HG03457 (cell line): ENCODE results near the gene MAT2A.
"Not testable (repeated sequence)": the region's sequence is repeated elsewhere in the genome, so short reads cannot be mapped to it uniquely, and the experiment has no call there.

Source experiments
- ATAC-seq: cut with Tn5 transposase; IDR thresholded peaks from one replicate; pipeline ENCODE4 v1.9.1; 2021; ENCODE audit warnings: moderate number of reproducible peaks; ENCODE audit not compliant: unreplicated experiment

MAT2A gene

DNA sequence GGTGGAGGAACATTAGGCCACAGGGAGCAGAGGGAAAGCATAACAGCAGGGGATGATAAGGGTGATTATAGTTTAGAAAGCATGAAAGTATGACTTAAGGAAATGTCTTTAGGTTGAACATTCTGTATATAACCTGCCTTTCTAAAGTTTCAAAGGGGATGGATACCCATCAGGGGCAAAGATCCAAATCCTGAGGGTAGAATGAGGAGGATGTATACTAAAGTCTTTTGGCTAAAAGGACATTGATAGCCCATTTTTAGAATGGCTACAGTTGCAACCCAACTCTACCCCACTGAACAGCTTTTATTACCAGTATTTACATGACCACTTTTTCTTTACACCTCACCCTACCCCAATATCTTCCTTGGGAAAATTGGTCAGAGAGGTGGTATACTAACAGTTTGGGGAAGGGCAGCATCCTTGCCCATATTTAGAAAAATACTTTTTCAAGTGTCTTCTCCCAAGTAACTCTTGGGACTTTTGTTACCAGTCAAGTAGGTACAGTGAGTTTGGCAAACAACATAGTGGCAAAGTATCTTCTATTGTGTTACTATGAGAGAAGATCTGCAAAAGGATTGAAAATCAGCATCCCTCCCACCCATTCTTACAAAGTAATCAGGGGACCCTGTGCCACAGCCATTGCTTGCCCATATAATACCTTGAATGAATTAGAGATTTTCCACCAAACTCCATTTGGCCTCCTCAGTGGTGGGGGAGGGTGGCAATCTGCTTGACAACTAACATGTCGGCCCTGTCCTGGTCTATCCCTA lies 8.3 kb downstream of the MAT2A start:
- ATAC-seq: no peak

DNA sequence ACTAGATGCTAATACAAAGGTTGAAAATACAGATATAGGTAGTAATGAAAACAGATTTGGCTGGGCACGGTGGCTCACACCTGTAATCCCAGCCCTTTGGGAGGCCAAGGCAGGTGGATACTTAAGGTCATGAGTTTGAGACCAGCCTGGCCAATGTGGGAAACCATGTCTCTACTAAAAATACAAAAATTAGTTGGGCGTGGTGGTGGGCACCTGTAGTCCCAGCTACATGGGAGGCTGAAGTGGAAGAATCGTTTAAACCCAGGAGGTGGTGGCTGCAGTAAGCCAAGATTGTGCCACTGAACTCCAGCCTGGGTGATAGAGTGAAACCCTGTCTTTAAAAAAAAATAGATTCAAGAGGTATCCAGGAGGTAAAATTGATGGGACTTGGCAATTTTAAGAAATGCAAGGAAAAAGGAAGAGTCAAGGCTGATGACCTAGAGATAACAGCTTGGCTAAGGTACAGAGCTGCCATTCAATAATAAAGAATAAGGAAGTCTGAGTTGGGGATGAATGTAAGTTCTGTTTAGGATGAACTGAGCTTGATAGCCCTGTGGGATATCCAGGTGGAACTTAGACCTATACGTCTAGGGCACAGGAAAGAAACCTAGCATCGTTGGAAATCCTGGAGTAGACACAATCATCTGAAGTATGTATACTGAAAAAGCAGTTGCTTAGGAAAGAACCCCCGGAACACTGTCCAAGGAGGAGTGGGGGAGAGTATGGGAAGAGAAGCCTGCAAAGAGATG lies 9.1 kb downstream of the MAT2A start:
- no peak for ATAC-seq

DNA sequence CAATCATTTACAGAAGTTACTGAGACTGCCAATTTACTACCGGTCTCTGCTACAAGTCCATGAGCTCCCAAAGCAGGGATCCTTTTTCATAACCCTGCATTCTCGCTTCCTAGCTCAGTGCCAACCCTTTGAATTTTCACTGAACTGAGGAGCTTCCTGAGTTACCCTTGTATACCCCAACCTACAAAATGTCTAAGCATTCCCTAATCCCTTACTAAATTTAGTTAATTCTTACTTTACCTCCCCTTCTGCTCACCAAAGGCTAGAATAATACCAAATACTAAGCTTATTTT lies 9.6 kb downstream of the MAT2A start:
- ATAC-seq: no peak

DNA sequence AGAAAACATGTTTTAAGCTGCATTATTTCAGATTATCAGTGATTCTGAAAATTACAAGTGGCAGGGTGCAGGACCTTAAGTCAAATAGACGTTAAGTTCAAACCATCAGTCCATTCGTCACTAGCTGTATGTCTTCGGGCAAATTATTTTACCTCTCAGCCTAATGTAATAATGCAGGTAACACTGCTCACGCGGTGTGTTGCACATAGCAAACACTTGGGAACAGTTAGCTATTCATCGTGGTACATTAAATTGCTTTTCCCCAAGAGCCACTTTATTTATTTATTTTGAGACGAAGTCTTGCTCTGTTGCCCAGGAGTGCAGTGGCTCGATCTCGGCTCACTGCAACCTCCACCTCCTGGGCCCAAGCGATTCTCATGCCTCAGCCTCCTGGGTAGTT lies 10.1 kb downstream of the MAT2A start:
- no peak for ATAC-seq

DNA sequence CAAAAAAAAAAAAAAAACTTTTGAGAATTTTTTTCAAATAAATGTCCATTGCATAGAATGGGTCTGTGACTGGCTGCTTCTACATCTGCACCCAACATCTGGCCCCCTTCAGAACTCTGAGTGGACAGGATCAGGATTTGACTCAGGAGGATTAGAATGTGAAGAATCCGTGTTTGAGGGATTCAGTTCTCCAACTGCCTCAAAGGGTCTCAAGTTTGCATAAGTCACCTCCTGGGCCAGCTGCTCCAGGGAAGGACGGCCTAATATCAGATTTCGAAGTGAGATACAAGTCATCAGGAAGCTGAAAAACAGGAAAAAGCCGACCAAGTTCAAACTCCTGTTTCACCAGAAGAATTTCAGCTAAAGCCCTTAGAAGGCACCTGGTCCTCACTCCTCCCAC lies 10.9 kb downstream of the MAT2A start:
- no peak for ATAC-seq

DNA sequence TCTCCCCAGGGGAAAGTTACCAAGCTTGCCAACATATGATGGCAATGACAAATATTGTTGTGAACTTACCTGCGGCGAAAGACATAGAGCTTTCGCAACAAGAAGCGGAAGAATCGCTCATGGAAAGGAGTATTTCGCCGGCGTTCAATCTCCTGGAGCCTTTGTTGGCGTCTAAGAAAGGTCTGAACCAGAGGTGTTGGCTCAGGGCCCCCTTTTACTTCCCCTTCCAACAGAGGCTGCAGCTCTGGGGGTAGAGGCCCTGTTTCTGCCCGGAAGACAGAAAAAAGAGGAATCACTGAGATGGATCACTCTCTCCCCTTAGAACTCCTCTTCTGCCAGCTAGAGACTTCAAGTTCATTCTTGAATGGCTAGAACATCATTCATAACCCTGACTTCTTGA lies 11.5 kb downstream of the MAT2A start:
- ATAC-seq: no peak

DNA sequence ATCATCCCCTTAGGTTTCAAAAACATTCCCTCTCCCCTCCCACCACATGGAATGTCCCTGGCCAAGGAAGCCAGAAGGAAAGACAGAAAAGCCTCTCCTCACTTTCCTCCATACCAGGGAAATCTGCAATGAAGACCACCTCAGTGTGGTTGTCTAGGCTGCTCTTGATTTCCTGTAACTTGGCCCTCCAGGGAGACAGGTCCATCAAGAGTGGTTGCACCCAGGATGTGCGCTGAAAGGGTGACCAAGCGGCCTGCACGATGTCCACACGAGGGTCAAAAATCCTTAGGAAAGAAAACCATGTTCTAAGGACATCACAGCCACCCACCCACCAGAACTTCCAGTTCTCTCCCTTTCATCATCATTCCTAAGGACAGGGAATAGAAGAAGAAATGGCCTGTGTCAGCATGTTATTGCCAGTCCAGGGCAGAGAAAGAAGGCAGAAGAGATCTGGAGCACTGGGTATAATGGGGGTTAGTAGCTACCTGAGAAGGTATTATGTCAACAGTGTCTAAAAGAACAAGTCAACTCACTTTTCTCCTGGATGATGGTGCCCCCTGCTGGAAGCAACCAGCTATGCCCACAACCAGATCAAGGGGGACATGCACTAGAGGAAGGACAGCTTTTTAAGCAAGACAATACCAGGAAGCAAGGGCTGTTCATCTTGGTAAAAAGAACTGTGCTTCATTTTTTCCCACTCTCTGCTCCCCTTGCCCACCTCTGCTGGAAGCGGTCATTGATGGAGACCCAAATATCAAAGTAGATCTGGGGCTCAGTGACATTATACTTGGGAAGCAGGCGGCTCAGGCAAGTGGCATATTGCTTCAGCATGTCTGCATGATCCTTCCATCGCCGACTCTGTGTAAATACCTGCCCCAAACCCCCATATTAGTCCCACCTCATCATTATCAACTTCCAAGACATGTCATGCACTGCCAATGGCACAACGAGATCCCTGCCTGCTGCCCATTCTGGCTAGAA lies 13.0 kb downstream of the MAT2A start:
- ATAC-seq: peak; percentile 53

DNA sequence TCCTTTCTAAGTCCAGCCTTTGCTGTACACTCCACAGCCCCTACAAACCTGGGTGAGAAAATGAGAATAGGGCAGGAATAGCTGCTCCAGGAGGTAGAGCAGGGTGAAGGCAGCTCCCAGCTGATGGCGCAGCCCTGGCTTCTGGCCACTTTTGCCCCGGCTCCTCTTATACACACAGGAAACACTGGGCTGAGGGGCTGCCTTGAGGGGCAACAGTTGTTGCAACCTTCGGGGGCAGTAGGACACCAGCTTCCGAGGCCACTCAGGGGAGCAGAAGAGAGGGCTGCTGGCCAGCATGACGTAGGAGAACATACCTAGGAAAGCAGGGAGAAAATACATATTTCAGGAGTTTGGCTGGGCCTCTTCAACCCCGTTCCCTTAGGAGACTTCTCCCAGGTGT lies 14.2 kb downstream of the MAT2A start:
- ATAC-seq: no peak

DNA sequence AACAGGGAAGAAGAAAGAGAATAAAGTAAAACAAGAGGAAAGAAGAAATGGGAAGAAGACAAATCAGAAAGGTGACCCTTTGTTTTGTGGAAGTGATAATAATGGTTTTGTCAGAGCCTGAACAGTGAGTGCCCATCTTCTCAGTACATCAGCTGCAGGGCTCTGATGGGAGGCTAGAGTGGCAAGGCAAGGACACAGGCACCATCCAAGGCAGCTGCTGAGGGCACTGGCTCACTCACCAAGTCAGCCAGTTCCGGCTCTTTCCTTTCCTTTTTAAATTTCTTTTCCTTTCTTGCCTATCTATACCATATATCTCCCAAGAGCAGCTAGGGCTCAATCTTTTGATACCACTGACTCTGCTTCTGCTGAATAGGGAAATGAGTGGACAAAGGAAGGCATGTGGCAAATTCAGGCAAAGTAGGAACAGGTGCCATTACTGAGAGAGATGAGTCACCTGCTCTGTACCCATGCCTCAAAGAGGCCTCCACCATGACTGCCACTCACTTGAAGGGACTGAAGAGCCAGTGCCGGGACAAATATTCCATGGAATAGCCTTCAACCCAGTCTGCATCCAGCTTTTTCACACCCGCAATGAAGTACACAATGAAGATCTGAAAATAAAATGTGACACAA lies 16.1 kb downstream of the MAT2A start:
- no peak for ATAC-seq

DNA sequence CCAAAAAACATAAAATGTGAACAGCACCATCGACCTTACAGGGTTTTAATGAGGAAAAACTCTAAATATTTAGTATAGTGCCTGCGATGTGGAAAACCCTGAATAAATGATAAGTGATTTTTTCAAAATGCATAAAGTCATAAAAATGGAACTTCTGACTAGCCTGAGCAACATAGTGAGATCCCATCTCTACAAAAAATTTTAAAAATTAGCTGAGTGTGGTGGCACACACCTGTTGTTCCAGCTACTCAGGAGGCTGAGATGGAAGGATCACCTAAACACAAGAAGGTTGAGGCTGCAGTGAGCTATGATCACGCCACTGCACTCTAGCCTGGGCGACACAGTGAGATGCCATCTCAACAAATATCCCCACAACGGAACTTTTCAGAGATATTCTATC lies 18.2 kb downstream of the MAT2A start:
- no peak for ATAC-seq

DNA sequence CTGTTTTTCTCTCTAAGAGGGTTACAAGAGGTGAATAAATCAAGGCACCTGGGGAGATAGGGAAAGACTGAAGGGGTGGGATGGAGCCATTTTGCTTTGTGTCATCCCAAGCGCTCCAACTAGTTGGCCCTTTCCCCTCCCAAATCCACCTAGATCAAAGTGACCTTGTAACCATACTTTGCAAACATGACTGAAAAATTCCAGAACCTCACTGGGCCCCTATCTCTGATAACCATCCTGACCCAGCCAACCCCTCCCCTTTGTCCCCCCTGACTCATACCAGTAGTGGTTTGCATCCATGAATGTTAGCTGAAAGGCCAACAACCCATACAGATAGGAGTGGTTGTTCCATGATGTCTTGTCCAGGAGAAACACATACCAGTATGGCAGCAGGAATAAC lies 19.2 kb downstream of the MAT2A start:
- no peak for ATAC-seq

DNA sequence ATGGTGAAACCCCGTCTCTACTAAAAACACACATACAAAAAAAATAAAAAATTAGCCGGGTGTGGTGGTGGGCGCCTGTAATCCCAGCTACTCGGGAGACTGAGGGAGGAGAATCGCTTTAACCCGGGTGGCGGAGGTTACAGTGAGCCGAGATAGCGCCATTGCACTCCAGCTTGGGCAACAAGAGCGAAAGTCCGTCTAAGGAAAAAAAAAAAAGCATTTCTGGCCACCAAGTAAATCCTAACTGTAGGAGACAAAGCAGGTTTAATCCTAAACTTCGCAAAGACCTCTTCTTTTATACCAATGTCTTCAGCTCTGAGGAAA lies 21.4 kb downstream of the MAT2A start:
- not testable (repeated sequence) for ATAC-seq

DNA sequence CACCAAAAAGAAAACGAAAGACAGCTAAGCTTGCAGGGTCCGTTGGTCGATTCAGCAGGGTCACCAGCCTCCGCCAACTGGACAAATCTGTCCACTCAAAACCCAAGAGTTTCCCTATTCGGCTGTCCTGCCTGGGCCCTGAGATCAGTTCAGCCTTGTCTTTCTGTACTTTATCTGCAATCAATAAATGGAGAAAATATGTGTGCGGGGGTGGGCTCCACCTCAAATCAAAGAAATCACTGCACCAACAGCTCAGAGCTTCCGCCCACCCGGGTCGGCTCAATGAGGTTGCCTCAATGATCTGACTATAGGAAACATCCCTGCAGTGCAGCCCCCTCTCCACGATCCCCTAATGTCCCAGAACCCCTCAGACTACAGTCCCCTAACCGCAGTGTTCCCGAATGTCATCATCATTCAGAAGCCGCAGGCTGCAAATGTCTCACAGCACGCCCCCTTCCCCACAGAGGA lies 21.9 kb downstream of the MAT2A start:
- no peak for ATAC-seq

DNA sequence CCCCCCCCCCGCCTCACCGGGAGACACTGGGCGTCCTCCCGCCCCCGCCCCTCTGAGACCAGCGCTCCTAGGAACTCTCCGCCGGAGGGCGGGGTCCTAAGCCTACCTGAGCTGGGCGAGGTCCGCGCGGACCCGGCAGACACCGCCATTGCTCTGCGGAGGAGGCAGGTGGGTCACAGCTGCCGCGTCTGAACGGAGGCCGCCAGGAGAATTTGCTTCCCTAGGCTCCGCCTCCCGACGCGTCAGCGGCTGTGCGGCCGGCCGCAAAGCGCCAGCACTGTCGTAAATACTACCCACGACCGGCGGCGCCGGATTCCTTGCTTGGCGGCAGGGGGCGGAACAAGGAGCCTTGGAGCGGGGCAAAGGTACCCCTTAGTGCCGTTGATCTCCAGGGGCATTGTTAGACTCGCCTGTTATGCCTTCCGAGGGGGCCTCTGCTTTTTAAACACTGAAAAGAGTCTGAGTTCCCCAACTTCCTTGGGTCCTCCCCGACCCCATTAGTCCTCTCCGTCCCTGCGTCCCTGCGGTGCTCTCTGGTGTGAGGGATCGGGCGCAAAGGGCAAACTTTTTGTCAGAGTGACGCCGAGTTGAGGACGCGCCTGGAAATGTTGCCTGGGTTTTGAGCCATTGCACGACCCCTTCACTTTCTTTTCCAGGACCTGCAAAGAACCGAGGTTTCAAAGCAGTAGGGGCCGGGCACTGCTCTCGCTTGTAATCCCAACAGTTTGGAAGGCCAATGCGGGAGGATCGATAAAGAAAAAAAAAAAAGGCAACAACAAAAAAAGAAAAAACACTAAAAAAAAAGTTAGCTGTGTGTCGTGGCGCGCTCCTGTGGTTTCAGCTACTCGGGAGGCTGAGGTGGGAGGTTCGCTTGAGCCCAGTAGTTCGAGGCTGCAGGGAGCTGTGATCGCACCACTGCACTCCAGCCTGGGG lies 22.6 kb downstream of the MAT2A start, which contains the start of gene GGCX:
GGCX (minus strand) TSS at position 214 of the 933 bp plus-strand sequence; CDS start at position 149, 65 bp downstream.
- peak; percentile 75 for ATAC-seq

DNA sequence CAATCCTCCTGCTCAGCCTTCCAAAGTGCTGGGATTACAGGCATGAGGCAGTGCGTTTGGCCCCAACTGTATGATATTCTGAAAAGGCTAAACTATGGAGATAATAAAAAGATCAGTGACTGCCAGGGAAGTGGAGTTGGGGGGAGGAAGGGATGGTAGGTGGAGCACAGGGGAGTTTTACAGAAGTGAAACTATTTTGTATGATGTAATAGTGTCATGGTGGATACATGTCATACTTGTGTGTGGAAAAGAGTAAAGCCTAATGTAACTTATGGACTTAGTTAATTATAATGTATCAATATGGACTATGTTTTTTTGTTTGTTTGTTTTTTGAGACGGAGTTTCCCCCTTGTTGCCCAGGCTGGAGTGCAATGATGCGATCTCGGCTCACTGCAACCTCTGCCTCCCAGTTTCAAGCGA lies 25.2 kb downstream of the MAT2A start:
- no peak for ATAC-seq

DNA sequence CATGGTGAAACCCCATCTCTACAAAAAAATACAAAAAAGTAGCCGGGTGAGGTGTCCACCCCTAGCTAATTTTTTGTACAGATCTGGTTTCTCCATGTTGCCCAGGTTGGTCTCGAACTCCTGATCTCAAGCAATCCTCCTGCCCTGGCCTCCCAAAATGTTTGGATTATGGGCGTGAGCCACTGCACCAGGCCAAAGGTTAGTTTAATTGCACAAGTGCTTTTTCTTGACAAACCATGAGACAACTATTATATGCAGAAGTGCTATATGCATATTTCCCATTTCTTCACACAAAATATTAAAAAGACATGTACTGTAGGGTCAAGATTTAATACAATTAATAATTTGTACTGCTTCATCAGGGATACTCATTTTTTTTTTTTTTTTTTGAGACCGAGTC lies 27.3 kb downstream of the MAT2A start:
- no peak for ATAC-seq

DNA sequence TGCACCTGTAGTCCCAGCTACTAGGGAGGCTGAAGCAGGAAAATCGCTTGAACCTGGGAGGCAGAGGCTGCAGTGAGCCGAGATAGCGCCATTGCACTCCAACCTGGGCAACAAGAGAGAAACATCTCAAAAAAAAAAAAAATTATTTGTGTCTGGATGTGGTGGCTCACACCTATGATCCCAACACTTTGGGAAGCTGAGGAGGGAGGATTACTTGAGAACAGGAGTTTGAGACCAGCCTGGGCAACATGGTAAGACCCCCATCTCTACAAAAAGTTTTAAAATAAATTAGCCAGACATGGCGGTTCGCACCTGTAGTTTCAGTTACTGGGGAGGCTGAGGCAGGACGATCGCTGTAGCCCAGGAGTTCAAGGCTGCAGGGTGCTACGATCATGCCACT lies 36.8 kb downstream of the MAT2A start:
- no peak for ATAC-seq

DNA sequence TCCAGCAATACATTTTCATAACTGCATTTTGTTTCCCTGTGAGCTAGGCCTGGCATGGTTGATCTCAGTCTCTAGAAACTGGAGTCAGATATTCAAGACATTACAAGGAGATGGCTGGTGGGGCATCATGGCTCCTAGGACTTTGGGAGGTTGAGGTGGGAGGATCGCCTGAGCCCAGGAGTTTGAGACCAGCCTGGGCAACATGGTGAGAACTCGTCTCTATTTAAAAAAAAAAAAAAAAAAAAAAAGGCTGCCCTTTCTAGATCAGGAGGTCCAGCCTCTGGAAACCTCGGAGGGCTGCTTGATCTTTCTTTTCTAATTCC lies 38.1 kb downstream of the MAT2A start:
- no peak for ATAC-seq

DNA sequence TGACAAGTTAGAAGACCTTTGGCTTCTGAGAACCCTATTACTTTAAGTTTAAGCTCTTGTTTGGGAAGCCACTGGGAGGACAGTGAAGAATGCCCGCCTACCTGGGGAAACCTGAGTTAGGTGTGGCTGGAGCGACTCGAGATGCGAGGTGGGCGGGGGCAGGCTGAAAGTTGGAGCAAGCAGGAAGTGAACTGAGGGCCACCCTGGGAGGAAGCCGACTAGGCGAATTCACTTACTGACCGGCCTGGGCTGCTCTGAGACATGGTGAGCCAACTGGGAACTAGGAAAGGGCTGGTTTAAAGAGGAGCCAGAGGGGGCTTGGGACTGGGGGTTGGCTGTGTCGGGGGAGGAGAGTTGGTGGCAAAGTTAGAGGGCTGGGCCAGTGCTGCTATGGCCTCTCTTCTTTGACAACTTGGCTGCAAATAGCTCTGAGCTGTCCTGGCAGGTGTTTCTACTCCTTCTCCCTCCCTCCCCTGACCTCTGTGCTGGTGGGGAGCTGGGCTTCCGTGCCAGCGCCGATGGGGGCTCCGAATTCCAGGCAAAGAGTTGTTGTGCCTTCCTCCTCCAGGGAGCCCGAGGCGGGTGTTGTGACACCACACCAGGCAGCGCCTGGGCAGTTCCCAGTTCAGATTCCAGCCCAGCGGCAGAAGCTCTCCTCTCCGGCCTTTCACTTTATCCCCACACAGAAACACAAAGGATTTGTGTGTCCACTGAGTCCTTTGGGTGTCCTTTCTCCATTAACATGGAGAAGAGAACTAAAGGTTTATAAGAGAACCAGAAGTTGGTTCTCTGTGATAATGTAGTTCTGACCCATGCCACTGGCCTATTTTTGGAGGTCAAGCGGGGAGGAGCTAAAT lies 38.6 kb downstream of the MAT2A start, which contains the start of gene VAMP8:
VAMP8 (plus strand) TSS at position 201 of the 857 bp plus-strand sequence; CDS start at position 262, 61 bp downstream.
- ATAC-seq: no peak
